Measurements from ENCODE around the gene URI1. TPM values are rescaled to one million over a fixed set of nuclear protein-coding genes. Genes with fewer than 3 reads are reported as not detected.
"Not testable (repeated sequence)": the region's sequence is repeated elsewhere in the genome, so short reads cannot be mapped to it uniquely, and the experiment has no call there.

URI1 gene, protein sequence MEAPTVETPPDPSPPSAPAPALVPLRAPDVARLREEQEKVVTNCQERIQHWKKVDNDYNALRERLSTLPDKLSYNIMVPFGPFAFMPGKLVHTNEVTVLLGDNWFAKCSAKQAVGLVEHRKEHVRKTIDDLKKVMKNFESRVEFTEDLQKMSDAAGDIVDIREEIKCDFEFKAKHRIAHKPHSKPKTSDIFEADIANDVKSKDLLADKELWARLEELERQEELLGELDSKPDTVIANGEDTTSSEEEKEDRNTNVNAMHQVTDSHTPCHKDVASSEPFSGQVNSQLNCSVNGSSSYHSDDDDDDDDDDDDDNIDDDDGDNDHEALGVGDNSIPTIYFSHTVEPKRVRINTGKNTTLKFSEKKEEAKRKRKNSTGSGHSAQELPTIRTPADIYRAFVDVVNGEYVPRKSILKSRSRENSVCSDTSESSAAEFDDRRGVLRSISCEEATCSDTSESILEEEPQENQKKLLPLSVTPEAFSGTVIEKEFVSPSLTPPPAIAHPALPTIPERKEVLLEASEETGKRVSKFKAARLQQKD
- 47.4 and 53.9 TPM in 2 replicates for total RNA-seq

DNA sequence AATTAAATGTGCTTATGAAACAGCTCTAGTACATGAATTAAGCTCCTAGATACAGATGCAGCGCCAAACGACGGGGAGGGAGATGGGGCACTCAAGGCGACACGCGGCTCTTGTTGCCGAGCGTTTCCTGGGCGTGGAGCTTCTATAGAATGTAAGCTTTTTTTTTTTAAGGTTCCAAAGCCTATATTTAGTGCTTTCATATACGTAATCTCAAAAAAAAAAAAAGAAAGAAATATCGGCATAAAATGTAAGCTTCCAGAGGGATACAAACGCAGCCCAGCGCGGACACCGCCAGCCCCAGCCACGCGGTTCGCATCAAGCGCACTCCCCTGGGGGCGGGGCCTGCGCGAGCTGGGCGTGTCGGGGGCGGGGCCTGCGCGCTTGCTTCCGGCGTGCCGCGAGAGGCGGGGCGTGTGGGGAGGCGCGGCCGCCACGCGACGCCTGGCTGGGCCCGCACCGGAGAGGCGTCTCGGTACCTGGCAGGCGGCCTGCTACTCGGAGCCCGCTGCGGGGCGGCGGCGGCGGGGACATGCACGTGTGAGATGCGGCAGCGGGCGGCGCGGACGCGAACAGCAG lies at the start of gene URI1:
TSS of gene URI1 (plus strand) at position 412 of the 576 bp plus-strand sequence. CDS start 309 bp downstream, outside the sequence.
- intact Hi-C loops (cut with micrococcal nuclease): loop anchor here (1.0 to 5.0 kb wide), 9 partner anchors 65 to 729 kb away; partner anchors contain the start of genes CCNE1, POP4 and UQCRFS1

DNA sequence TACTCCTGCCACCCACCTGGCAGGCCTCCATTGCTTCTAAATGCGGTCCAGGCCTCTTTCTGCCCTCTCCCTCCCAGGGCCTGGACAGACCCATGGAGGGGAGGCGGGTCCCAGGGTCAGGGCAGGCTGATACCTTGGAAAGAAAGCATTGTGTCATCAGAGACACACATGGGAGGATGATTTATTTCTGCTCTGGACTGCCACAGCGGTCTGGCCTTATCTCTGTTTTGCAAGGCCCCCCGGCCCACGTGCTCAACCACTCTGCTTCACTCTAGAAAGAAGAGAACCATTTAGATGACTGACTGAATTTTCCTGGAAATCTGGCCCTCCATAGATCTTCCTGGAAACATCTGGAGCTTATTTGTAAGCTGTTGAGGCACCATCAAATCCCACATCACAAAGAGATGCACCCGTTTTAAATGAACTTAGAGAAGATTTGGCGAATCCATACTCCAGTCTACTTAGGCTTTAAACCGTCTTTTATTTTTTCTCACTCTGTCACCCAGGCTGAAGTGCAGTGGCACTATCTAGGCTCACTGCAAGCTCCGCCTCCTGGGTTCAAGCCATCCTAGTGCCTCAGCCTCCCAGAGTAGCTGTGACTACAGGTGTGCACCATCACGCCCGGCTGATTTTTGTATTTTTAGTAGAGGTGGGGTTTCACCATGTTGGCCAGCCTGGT lies 48.3 kb upstream of the URI1 start:
- intact Hi-C loops (cut with micrococcal nuclease): no loop called here

DNA sequence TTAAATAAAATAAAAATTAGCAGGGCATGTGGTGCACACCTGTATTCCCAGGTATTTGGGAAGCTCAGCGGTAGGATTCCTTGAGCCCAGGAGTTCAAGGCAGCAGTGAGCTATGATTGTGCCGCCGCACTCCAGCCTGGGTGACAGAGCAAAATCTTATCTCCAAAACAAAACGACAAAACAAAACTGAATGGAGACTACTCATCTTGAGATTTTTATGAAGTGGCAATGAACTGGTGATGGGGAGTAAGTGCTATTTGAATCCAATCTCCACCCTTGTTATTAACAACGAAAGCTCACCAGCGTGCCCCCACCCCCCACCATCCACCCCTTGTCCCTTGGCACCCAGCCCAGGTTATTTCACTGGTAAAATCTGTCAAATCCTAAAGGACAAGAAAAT lies 45.2 kb upstream of the URI1 start:
- intact Hi-C loops (cut with micrococcal nuclease): no loop called here

DNA sequence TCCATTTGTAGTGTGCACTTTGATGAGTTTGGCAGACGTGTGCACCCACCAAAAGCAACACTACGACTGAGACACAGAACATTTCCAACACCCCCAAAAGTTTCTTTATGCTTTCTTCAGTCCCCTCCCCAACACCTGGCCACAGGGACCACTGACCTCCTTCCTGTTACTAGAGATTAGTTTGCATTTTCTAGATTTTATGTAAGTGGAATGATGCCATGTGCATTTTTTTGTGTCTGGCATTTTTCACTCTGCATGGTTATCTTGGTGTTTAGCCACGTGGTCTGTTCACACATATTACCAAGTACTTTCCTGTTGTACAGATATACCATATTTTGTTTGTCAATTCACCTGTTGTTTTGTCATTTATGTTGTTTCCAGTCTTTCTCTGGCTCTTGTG lies 44.6 kb upstream of the URI1 start:
- intact Hi-C loops (cut with micrococcal nuclease): no loop called here

DNA sequence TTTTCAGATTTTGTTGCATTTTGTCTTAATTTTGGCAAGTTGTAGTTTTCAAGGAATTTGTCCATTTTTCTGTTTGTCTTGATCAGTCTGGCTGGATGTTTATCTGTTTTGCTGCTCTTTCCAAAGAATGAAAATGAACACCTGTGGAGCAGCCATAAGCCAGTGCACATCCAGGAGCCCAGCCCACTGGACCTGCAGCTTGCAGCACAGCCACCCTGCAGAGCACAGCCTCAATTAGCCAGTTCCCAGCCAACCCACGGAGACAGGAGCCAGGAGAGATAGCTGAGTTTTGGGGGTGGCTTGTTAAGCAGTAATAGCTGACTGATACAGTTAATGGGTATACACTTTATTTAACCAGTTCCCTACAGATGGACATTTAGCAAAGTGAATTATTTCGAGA lies 38.0 kb upstream of the URI1 start:
- intact Hi-C loops (cut with micrococcal nuclease): no loop called here

DNA sequence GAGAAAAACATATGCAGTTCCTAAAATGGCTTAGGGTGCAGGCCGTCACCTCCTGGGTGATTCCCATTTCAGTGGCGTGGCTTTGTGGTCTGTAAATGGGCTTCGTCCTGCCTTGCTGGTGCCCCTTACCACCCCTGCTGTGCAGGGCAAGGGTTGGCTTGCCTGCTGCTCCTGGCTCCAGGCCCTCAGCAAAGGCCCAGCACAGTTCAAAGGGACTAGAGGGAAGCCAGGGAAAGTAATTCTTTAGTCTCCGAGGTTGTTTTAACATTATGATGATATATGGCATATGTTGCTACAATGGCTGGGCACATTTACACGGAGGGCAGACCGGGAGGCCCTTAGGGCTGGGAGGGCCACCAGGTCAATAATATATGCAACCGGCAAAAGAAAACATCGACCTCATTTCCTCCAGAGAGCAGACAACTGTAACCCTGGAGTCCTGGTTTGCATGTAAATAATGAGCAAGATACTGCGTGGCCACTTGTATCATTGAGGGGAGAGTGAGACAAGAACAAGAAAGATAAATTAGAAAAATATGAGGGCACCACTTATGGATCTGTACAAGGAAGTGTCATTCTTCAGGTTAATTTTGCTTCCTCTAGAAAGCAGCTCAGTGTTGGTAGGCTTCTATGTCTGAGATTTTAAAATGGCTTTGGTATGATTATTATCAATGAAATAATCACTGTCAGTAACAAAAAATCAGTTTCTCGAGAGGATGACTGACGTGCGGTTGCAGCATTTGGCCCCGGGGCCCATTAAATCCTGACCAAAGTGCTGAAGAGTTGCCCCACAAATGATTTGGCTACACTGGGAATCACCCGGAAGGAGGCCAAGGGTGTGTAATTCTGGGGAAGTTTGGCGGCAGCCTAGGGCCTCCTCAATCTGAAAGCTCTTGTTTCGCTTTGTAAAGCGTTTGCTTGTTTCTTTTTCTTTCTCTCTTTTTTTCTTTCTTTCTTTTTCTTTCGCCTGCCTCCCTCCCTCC lies 32.8 kb upstream of the URI1 start:
- intact Hi-C loops (cut with micrococcal nuclease): no loop called here

DNA sequence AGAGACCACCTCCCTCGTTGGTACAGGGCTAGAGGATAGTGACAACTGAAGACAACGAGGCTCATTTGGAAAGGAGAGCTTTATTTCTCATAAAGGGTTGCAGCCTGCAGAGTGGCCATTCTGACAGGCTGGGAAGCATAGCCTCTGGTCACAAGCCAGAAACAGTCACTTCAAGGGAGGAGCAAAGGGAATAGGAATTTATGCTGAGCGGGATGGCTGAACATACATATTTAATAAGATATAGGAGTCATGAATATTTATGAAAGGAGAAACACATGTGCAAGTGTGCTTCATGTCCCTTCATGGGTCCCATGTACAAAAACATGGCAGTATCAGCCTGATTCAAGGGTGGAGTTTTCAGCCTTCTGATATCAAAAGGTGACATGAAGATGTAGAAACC lies 27.1 kb upstream of the URI1 start:
- intact Hi-C loops (cut with micrococcal nuclease): no loop called here

DNA sequence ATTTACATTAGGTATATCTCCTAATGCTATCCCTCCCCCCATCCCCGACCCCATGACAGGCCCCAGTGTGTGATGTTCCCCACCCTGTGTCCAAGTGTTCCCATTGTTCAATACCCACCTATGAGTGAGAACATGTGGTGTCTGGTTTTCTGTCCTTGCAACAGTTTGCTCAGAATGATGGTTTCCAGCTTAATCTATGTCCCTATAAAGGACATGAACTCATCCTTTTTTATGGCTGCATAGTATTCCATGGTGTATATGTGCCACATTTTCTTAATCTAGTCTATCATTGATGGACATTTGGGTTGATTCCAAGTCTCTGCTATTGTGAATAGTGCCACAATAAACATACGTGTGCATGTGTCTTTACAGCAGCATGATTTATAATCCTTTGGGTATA lies 26.2 kb upstream of the URI1 start:
- intact Hi-C loops (cut with micrococcal nuclease): not testable (repeated sequence)

DNA sequence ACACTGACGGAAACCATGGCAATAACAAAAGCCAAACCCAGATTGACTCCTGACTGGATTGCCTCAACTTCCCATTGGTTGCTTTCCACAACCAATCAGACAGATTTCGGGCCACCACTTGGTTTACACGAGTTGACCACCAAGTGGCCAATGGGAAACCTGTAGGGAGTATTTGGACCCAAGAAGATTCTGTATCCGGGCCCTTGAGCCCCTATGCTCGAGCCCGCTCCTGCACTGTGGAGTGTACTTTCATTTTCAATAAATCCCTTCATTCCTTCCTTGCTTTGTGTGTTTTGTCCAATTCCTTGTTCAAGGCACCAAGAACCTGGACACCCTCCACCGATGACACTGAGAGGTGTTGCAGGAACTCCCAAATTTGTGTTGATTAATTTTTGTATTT lies 24.1 kb upstream of the URI1 start:
- intact Hi-C loops (cut with micrococcal nuclease): no loop called here

DNA sequence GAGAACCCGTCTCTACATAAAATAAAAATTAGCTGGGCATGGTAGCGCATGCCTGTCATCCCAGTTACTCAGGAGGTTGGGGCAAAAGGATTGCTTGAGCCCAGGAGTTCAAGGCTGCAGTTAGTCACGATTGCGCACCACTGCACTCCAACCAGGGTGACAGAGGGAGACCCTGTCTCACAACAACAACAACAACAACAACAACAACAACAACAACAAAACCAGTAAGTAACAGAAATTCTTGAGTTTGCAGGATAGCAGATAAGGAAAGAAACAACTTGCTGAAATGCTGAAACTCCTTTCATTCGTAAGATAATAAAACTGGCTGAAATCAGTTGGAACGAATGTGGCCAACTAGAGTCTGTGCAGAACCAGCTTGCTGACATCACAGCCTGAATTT lies 23.1 kb upstream of the URI1 start:
- intact Hi-C loops (cut with micrococcal nuclease): no loop called here

DNA sequence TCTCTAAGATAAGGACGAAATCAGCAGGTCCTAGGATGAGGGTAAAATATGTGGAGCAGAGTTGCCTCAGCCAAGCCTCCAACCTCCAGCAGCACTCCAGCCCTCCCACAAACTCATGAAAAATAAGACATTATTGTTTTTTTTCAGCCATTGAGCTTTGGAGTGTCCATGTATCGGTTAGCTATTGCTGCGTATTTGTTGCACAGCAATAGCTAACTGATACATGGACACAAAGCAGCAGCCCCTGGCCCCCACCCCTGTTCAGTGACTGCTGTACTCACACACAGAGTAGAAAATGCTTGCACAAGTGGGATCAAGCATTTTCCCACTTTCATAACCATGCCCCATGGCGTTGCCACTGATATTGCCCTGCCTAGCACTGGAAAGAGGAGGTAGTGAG lies 19.1 kb upstream of the URI1 start:
- intact Hi-C loops (cut with micrococcal nuclease): no loop called here

DNA sequence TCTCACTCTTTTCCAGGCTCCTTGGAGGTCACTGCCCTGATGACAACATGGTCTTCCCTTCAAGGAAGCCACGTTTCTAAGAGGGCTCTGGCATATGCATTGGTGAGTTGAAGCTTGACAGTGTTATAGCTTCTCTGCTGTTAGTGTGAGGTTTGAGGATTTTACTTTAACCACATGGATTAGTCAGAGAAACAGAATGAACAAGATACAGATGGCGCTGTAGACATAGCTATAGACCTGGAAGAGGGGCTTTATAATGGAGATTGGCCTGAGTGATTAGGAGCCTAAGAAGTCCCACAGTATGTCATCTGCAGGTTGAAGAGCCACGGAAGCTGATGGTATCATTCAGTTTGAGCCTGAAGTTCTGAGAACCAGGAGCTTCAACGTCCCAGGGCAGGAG lies 18.4 kb upstream of the URI1 start:
- intact Hi-C loops (cut with micrococcal nuclease): no loop called here

DNA sequence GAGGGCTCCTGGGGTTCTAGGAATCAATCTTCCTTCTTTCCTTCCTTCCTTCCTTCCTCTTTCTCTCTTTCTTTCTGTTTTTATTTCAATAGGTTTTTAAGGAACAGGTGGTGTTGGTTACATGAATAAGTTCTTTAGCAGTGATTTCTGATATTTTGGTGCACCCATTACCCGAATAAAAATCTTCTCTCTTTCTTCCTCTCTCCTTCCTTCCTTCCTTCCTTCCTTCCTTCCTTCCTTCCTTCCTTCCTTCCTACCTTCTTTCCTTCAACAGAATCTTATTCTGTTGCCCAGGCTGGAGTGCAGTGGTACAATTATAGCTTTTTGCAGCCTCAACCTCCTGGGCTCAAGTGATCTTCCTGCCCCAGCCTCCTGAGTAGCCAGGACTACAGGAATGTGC lies 16.0 kb upstream of the URI1 start:
- intact Hi-C loops (cut with micrococcal nuclease): no loop called here

DNA sequence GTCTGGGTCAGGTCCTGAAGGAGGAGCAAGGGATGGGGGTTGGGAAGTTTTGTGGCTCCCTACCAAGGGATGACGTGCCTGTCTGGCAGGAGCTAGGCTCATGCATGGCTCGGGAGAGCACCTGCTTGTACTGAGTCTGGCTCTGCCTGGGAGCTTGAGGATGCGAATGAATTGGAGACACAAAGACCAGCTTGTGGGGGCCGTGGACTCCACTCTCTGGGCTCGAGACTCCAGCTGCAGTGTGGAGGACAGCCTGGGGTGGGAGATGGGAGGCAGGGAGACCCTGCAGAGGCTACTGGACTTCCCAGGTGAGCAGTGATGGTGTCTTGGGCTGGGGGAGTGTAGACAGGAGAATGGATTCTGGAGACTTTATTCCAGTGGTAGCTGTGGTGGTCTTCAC lies 15.2 kb upstream of the URI1 start:
- intact Hi-C loops (cut with micrococcal nuclease): no loop called here

DNA sequence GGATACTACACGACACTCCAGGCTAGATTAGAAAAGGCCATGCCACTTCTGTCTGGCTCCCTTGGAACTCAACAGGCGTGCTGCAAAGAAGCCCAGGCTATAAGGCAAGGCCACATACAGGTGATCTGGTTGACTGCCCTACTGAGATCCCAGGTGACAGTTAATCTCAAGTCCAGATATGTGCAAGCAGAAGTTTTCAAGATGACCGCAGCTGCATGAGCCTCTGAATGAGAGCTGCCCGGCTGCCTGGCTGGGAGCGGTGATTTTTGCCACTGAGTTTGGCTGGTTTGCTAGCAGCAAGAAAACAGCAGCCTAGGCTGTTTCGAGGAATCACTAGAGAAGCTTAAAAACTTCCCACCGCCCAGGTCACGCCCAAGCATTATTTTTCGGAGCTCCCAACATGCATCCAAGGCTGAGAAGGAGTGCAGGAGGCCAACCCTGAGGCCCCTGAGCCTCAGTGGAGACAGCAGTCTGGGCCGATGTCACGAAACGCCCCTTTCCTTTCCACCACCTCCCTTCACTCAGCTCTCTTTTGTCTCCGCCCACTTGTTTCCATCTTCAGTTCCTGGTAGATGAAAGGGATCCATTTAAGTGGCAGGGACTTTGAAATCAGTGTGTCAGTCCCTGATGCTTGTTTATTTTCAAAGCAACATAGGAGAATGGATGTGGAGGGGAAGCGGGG lies 14.0 kb upstream of the URI1 start:
- intact Hi-C loops (cut with micrococcal nuclease): no loop called here

DNA sequence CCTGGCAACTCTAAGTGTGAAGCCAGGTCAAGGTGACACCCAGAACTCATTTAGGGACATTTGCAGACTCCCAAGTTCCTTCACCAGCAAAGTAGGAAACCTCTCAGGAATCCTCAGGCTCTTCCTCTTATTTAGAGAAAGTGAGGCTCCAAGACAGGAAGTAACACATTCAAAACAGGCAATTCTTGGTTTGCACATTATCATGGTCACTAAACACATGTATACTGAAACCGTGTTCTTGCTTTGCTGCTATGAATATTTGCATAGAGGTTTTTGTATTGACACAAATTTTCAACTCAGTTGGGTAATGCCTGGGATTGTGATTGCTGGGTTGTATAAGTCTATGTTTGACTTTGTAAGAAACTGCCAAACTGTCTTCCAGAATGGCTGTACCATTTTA lies 13.2 kb upstream of the URI1 start:
- intact Hi-C loops (cut with micrococcal nuclease): no loop called here

DNA sequence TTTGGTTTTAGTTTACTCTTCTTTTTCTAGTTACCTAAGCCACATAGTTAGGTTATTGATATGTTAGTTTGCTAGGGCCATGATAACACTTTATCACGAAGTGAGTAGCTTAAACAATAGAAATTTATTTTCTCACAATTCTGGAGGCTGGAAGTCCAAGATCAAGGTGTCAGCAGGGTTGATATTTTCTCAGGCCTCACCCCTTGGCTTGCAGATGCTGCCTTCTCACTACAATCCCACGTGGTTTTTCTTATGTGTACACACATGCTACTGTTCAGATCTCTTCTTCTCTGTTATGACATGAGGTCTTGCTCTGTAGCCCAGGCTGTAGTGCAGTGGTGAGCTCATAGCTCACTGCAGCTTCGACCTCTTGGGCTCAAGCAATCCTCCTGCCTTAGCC lies 7.8 kb upstream of the URI1 start:
- intact Hi-C loops (cut with micrococcal nuclease): no loop called here

DNA sequence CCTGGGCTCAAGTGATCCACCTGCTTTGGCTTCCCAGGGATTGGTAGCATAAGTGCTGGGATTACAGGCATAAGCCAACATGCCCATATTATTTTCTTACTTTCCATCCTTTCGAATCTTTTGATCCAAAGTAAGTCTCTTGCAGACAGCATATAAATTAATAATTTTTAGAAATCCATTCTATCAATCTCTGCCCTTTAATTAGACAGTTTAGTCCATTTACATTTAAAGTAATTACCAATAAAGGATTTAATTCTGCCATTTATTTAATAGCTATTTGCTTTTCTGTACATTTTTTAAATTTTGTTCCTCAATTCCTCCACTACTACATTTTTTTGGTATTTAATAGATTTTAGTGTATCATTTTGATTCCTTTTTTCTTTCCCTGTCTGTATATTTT lies 7.3 kb upstream of the URI1 start:
- intact Hi-C loops (cut with micrococcal nuclease): no loop called here

DNA sequence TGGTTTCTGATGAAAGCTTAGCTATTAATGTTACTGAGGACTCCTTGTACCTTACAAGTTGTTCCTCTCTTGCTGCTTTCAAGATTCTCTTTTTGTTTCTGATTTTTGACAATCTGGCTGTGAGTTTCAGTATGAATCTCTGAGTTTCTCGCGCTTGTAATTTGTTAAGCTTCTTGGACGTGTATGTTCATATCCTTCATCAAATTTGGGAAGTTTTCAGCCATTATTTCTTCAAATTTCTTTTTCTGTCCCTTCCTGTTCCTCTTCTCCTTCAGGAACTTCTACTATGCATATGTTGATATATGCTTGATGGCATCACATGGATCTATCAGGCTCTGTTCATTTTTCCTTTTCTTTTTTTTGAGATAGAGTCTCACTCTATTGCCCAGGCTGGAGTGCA lies 5.6 kb upstream of the URI1 start:
- intact Hi-C loops (cut with micrococcal nuclease): no loop called here

DNA sequence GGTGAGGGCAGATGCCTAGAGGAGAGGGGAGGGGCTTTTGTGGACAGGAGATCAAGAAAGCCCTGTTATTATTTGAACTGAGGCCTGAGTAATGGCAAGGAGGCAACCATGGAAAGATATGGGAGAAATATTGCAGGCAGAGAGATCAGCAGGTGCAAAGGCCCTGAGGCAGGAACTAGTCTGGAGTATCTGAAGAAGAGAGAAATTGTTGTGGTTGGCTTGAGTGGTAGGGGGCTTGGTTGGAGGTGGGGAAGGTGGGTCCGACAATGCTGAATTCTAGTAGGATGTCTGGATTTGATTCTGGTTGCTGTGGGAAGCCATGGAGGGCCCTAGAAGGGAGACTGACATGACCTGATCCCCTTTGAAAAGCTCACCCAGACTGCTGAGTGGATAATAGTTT lies 2.4 kb upstream of the URI1 start:
- intact Hi-C loops (cut with micrococcal nuclease): loop anchor here (5.0 kb wide), 2 partner anchors 267 to 352 kb away; no protein-coding TSS in a partner anchor

All from T-helper 1 cell treated with Interleukin-12 subunit alpha and Interleukin-12 subunit beta and Interleukin-4 antibody, amounts not matched to agents 30 ng/mL and 1 ng/mL, for 36 hours (primary cell).